Neutrophil (primary cell): ENCODE data around the gene B9D2.

Source experiments
- H3K27ac ChIP-seq: fragments of 200-600 bp; sonication (generic); 2 replicates; pipeline ENCODE4 v1.5.1; 2016; ENCODE audit warnings: mild to moderate bottlenecking, moderate library complexity
- H3K27me3 ChIP-seq: fragments of 200-600 bp; sonication (generic); 2 replicates; pipeline ENCODE4 v1.6.0; 2016; ENCODE audit warnings: mild to moderate bottlenecking
- H3K36me3 ChIP-seq: fragments of 200-600 bp; sonication (generic); 2 replicates; pipeline ENCODE4 v1.5.1; 2017
- H3K4me1 ChIP-seq, 2 experiments: fragments of 200-600 bp in 1 of 2; sonication (generic) in 1 of 2; 1 replicate in 1 of 2; 2 replicates in 1 of 2; pipeline versions ENCODE4 v1.5.1 to v1.6.1; 2013 to 2016; ENCODE audit warnings: low read depth in 1 of 2, low read length in 1 of 2, mild to moderate bottlenecking in 1 of 2, moderate library complexity in 1 of 2; ENCODE audit not compliant: control insufficient read depth in 1 of 2, insufficient read depth in 1 of 2
- H3K4me3 ChIP-seq, 2 experiments: fragments of 200-600 bp in 1 of 2; sonication (generic) in 1 of 2; 1 replicate in 1 of 2; 2 replicates in 1 of 2; pipeline ENCODE4 v1.5.1; 2013 to 2016; ENCODE audit warnings: low read depth in 1 of 2, low read length in 1 of 2, mild to moderate bottlenecking in 1 of 2, moderate library complexity in 1 of 2
- H3K9me3 ChIP-seq: fragments of 200-600 bp; sonication (generic); 2 replicates; pipeline ENCODE4 v1.5.1; 2016
- TF ChIP-seq, protein P1 (sequence below): fragments of 200-600 bp; sonication (generic); IDR thresholded peaks from 2 replicates; pipeline ENCODE4 v1.5.1; 2016; ENCODE audit warnings: antibody characterized with exemption

Gene B9D2

DNA sequence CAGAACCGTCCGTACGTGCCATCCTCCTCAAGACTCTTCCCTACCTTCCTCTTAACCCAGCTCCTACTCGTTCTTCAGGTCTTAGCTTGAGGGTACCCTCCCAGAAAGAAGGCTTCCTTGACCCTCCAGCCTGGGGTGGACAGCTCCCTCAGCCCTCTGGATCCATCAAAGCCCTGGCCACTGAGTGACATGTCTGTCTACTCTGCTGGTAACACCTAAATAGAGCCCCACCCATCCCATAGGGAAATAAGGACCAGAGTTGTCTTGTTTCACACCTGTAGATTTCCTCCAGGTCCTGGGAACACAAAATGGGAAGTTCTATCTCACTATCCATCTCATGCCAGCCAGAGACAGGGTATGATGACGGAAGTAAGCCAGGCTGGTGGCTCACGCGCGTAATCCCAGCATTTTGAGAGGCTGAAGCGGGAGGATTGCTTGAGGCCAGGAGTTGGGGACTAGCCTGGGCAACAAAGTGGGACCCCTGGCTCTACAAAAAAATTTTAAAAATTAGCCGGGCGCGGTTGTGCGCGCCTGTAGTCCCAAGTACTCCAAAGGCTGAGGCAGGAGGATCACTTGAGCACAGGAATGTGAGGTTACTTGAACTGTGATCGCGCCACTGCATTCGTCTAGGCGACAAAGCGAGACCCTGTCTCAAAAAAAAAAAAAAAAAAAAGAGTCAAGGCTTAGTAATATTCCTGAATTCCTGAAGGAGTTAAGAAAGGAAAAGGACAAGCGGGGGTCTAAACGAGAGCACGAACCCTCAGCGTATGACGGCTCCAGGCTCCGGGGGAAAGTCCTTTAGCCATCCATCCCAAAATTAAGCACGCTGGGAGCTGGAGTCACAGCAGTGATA is 54.5 kb downstream of the B9D2 start:
- H3K27ac ChIP-seq, result peak overlapping the region; percentile 91
- TF ChIP-seq, protein P1, sequence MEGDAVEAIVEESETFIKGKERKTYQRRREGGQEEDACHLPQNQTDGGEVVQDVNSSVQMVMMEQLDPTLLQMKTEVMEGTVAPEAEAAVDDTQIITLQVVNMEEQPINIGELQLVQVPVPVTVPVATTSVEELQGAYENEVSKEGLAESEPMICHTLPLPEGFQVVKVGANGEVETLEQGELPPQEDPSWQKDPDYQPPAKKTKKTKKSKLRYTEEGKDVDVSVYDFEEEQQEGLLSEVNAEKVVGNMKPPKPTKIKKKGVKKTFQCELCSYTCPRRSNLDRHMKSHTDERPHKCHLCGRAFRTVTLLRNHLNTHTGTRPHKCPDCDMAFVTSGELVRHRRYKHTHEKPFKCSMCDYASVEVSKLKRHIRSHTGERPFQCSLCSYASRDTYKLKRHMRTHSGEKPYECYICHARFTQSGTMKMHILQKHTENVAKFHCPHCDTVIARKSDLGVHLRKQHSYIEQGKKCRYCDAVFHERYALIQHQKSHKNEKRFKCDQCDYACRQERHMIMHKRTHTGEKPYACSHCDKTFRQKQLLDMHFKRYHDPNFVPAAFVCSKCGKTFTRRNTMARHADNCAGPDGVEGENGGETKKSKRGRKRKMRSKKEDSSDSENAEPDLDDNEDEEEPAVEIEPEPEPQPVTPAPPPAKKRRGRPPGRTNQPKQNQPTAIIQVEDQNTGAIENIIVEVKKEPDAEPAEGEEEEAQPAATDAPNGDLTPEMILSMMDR, result no peak
- no peaks in the 10 kb centered on the region for H3K27me3 ChIP-seq
- H3K4me1 ChIP-seq, result peaks cover 45 to 53% of the 10 kb centered on the region in 2 experiments
- H3K9me3 ChIP-seq, result no peaks in the 10 kb centered on the region
- peak overlapping the region; percentile 93 to 98 for H3K4me3 ChIP-seq
- peaks cover 46% of the 10 kb centered on the region for H3K36me3 ChIP-seq

DNA sequence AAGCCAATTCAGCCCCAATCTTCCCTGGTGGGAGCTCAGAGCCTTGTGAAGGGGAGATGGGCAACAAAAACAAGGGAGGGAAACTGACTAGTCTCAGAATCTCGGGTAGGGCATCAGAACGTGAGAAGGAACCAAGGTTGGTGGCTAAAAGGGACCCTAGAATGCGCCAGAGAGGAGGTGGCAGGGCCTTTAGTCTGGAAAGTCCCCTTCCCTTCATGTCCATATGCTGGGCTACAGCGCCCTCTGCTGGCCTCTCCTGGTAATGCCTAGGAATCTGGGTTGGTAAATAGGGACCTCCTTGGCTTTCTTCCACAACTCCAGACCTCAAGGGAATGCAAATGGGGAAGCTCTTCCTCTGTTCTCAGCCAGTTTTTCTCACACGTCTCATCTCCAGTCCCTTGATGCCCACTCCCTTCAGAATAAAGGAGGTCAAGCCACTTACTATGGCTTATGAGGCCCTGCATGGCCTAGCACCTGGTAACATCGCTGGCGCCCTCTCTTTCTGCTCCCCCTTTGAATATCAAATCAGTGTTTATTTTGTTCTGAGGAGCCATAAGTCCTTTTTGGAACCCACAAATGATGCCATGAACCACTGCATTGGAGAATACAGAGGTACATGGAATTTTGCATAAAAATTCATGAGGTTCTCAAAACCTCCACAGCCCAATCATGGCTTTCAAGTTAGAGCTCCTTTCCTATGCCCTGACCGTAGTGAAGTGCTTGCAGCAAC is 55.3 kb downstream of the B9D2 start:
- peaks cover 45 to 53% of the 10 kb centered on the region in 2 experiments for H3K4me1 ChIP-seq
- TF ChIP-seq, protein P1, result peak; percentile 94
- H3K4me3 ChIP-seq, result peak overlapping the region; percentile 35 to 98
- no peaks in the 10 kb centered on the region for H3K9me3 ChIP-seq
- peaks cover 48% of the 10 kb centered on the region for H3K36me3 ChIP-seq
- H3K27ac ChIP-seq, result peak overlapping the region; percentile 91
- H3K27me3 ChIP-seq, result no peaks in the 10 kb centered on the region

DNA sequence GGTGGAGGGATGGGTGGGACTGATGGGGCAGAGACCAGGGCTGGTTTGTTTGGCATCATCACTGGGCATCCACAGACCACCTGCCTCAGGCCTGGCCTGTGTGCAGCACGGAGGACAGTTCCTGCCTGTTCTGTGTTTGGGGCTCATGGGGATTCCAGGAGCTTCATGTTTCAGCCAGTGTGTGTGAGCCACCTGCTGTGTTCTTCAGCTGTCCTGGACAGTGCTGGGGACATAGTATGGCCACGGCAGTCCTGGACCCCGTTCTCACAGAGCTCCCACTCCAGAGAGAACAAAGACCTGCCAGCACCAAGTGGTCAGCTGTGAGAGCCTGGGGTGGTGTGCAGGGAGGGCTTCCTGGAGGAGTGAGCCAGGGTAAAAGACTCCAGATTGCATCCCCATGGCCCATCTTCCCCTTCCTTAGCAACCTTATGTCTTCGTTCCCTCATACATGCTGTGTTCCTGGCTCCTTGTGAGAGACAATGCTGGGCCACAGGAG is 55.9 kb downstream of the B9D2 start:
- Histone ChIP-seq H3K4me3 (peak overlapping the region; percentile 35 to 98), H3K4me1 (peaks cover 46 to 55% of the 10 kb centered on the region in 2 experiments), H3K36me3 (peaks cover 48% of the 10 kb centered on the region), H3K27me3 (no peaks in the 10 kb centered on the region), H3K9me3 (no peaks in the 10 kb centered on the region), H3K27ac (peak overlapping the region; percentile 91)
- TF ChIP-seq, protein P1, result no peak

DNA sequence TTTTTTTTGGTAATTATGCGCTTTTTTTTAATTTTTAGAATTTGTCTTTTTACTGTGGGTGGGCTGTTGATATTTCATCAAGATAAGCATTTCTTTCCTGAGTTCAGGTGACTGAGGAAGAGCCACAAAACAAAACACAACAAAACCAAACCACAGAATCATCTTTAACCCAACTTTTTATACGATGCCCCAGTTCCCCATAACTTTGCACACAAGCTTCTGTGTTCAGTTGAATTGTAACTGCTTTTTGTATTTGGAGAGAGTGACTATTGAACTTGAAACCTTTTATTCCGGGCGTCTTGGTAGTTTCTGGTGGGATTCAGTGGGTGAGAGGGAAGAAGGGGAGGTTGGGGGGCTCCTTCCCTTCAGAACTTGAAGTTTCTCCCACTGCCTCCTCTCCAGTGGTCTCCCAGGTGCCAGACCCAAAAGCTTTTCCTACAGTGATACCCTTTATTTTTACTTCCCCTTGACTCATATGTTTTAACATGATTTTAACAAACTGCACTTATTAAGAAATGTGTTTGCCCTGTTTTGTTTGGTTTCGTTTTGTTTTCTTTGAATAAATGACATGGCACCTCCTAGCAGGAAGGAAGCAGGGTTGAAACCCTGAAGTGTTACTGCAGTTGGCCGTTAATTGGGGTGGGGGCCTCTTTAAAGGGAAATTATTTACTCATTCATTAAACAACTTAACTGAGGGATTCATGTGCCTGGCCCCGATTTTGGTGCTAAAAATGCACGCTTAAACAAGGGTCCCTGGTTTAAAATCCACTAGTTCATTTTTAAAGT is 56.7 kb downstream of the B9D2 start:
- H3K36me3 ChIP-seq, result peaks cover 45% of the 10 kb centered on the region
- TF ChIP-seq, protein P1, result no peak
- H3K4me3 ChIP-seq, result peak overlapping the region; percentile 21 to 35
- peaks cover 53 to 62% of the 10 kb centered on the region in 2 experiments for H3K4me1 ChIP-seq
- H3K9me3 ChIP-seq, result no peaks in the 10 kb centered on the region
- peak overlapping the region; percentile 91 for H3K27ac ChIP-seq
- no peaks in the 10 kb centered on the region for H3K27me3 ChIP-seq
